ENCODE data around the gene FAM25G. TPM values are rescaled to one million over a fixed set of nuclear protein-coding genes. Genes with fewer than 3 reads are reported as not detected.

The FAM25G gene
- total and polyA plus RNA-seq, 2 of the 8 experiments (the other 6 are each of a cell fraction or from before 2014, with no cell fraction given) = not detected

GRCh38 chr10:47443145-47443544 is 48.4 kb downstream of the FAM25G start:
- H3K4me2 ChIP-seq (ENCODE audit: insufficient read depth in 1 of 2, low read depth in 2 of 2, low read length in 2 of 2) = no peak overlapping the region
- POLR2A ChIA-PET (ENCODE audit: partially characterized antibody) = no interaction called here
- peaks cover 5% of the 10 kb centered on the region for H3K23me2 ChIP-seq (ENCODE audit: low read depth, low read length)
- H3K9me3 ChIP-seq (ENCODE audit: insufficient read depth in 2 of 2, low read depth in 1 of 2, low read length in 1 of 2) = no peaks in the 10 kb centered on the region
- no peak overlapping the region for H3K27ac ChIP-seq (ENCODE audit: low read depth, low read length)
- no peak overlapping the region for H4K5ac ChIP-seq (ENCODE audit: insufficient read length, low read depth, low read length)
- H3K4me3 ChIP-seq (ENCODE audit: extremely low read depth in 1 of 4, insufficient read depth in 2 of 4, low read depth in 3 of 4, low read length in 4 of 4) = no peak overlapping the region
- no peak overlapping the region for H4K91ac ChIP-seq (replicated peaks; ENCODE audit: insufficient read length, low read length)
- H3K18ac ChIP-seq (ENCODE audit: extremely low read depth, low read length) = no peak overlapping the region
- H3K4me1 ChIP-seq (replicated peaks in 1 of 4; ENCODE audit: control insufficient read depth in 3 of 4, insufficient read depth in 4 of 4, low read length in 3 of 4) = no peaks in the 10 kb centered on the region
- H3K27me3 ChIP-seq (replicated peaks in 1 of 4; ENCODE audit: control insufficient read depth in 3 of 4, extremely low read depth in 1 of 4, insufficient read depth in 3 of 4, low read length in 3 of 4) = no peaks in the 10 kb centered on the region
- no peak overlapping the region for H3K14ac ChIP-seq (ENCODE audit: insufficient read length)
- 80% methylated on average over 2 of the region's 2 CpGs; no CpG with 5 or more reads in 1 of the 2 experiments for WGBS, 2 experiments (ENCODE audit: extremely low coverage in 1 of 2, insufficient coverage in 1 of 2, insufficient read length in 1 of 2, insufficient replicate concordance in 2 of 2, low coverage in 1 of 2, low lambda C conversion rate in 2 of 2, missing lambda C conversion rate in 1 of 2)
- no peaks in the 10 kb centered on the region for H3K36me3 ChIP-seq (ENCODE audit: control insufficient read depth in 2 of 4, insufficient read depth in 4 of 4, low read length in 3 of 4)
- FAIRE-seq (no peak), DNase-seq (ENCODE audit: low read depth in 1 of 2, low spot score in 2 of 2) (no peak)
- no peak overlapping the region for H3K4ac ChIP-seq (replicated peaks; ENCODE audit: insufficient read length, low read depth, low read length)
- CTCF ChIA-PET (ENCODE audit: partially characterized antibody) = interaction anchor here (0.8 to 1.3 kb wide), 3 partner anchors 9 to 146 kb away, joined by 3 to 4 read pairs (median 3); no protein-coding TSS in a partner anchor
- H3K56ac ChIP-seq (replicated peaks; ENCODE audit: insufficient read length, low read depth, low read length) = no peak overlapping the region
- peaks cover 0 to 5% of the 10 kb centered on the region in 2 experiments for H4K20me1 ChIP-seq (replicated peaks in 1 of 2; ENCODE audit: control insufficient read depth in 1 of 2, insufficient read depth in 2 of 2, low read length in 2 of 2)
- H3K9ac ChIP-seq (replicated peaks in 1 of 4; ENCODE audit: extremely low read depth in 1 of 4, low read depth in 3 of 4, low read length in 3 of 4) = no peak overlapping the region
- no peak overlapping the region for H2BK120ac ChIP-seq (replicated peaks; ENCODE audit: low read depth, low read length)
- no peak overlapping the region for H2BK20ac ChIP-seq (ENCODE audit: low read length)
- no peak overlapping the region for H2AK5ac ChIP-seq (ENCODE audit: low read depth, low read length)
- H2BK15ac ChIP-seq (ENCODE audit: low read length) = no peak overlapping the region
- no peaks in the 10 kb centered on the region for H3K79me2 ChIP-seq (ENCODE audit: control insufficient read depth in 1 of 2, insufficient read depth in 2 of 2, low read length in 2 of 2)
- no peak overlapping the region for H3K23ac ChIP-seq (ENCODE audit: insufficient read length)
- no peak overlapping the region for H2BK12ac ChIP-seq (ENCODE audit: low read depth, low read length)
- no peaks in the 10 kb centered on the region for H3K79me1 ChIP-seq (ENCODE audit: low read depth, low read length)
- no peak overlapping the region for H2AFZ ChIP-seq (ENCODE audit: low read length)
- no peak overlapping the region for H4K8ac ChIP-seq (ENCODE audit: extremely low read depth, insufficient read depth, low read length)
- H2BK5ac ChIP-seq (ENCODE audit: low read depth, low read length) = no peak overlapping the region
- TF ChIP-seq SAP30 (IDR thresholded peaks at IDR 0.05; ENCODE audit: insufficient read depth, insufficient replicate concordance, low read length) = no peak
- no peak for TF ChIP-seq RBBP5 (IDR thresholded peaks at IDR 0.05; ENCODE audit: borderline replicate concordance, low read depth, low read length)
- TF ChIP-seq SIX5 (IDR thresholded peaks at IDR 0.05; ENCODE audit: low read depth, low read length) = no peak
- TF ChIP-seq TBP (IDR thresholded peaks at IDR 0.05; ENCODE audit: low read depth, low read length) = no peak
- TF ChIP-seq E2F6 (IDR thresholded peaks at IDR 0.05) = no peak
- no peak for TF ChIP-seq KDM1A (IDR thresholded peaks at IDR 0.05; ENCODE audit: borderline replicate concordance, low read length)
- no peak for TF ChIP-seq RNF2 (IDR thresholded peaks at IDR 0.05; ENCODE audit: borderline replicate concordance, low read depth, low read length, missing control alignments, poor library complexity, severe bottlenecking)
- TF ChIP-seq BRCA1 (IDR thresholded peaks at IDR 0.05; ENCODE audit: low read depth, low read length) = no peak
- no peak for TF ChIP-seq EZH2 (IDR thresholded peaks at IDR 0.05; ENCODE audit: low read depth, low read length, severe bottlenecking)
- no peak for TF ChIP-seq SRF (IDR thresholded peaks at IDR 0.05; ENCODE audit: low read depth, low read length)
- TF ChIP-seq SIRT6 (IDR thresholded peaks at IDR 0.05; ENCODE audit: low read length) = no peak
- no peak for TF ChIP-seq SP1 (IDR thresholded peaks at IDR 0.05; ENCODE audit: low read depth, low read length)
- TF ChIP-seq RAD21 (IDR thresholded peaks at IDR 0.05 in 1 of 2, conservative IDR thresholded peaks at IDR 0.05 in 1 of 2; ENCODE audit: low read depth in 2 of 2, low read length in 2 of 2) = no peak
